H1 (cell line): ENCODE measurements around the gene HRH2. TPM values are rescaled to one million over a fixed set of nuclear protein-coding genes. Genes with fewer than 3 reads are reported as not detected.
A peak's percentile ranks its signal among the peaks of the same experiment; 100 is the strongest.

Experiments used
- CTCF ChIA-PET: fragments of 300-600 bp; sonication (Branson Sonifier 250); formaldehyde crosslinking; loops from one replicate; lab custom pipeline; 2021; ENCODE audit not compliant: partially characterized antibody; lab: Charles Lee
- POLR2A ChIA-PET: fragments of 300-600 bp; sonication (Branson Sonifier 250); formaldehyde crosslinking; loops from one replicate; lab custom pipeline; 2021; ENCODE audit warnings: inconsistent platforms; ENCODE audit not compliant: partially characterized antibody; lab: Charles Lee
- DNase-seq, 2 experiments: peaks; one replicate each; pipeline versions ENCODE4 v3.0.0 to v3.0.0-alpha.2; 2010 to 2022; ENCODE audit warnings: low spot score in 2 of 2, low read depth in 1 of 2, mixed read lengths in 1 of 2
- FAIRE-seq: peaks from 2 replicates; lab custom pipeline; 2011; peaks lifted over from hg19 to GRCh38; lab: Jason Lieb, UNC
- H2AFZ ChIP-seq: 2 replicates; pipeline ENCODE4 v1.8.1; 2012; ENCODE audit warnings: low read length, inconsistent platforms
- H2AK5ac ChIP-seq: 2 replicates; pipeline ENCODE4 v1.6.1; 2013; ENCODE audit warnings: low read depth, low read length
- H2BK120ac ChIP-seq: replicated peaks from 2 replicates; pipeline ENCODE3; 2013; ENCODE audit warnings: low read depth, low read length, inconsistent platforms
- H2BK12ac ChIP-seq: 2 replicates; pipeline ENCODE4 v1.6.1; 2013; ENCODE audit warnings: low read depth, low read length
- H2BK15ac ChIP-seq: 2 replicates; pipeline ENCODE4 v1.6.1; 2013; ENCODE audit warnings: low read length
- H2BK20ac ChIP-seq: 2 replicates; pipeline ENCODE4 v1.6.1; 2013; ENCODE audit warnings: low read length
- H2BK5ac ChIP-seq: 2 replicates; pipeline ENCODE4 v1.6.1; 2013; ENCODE audit warnings: low read depth, low read length
- H3K14ac ChIP-seq: 2 replicates; pipeline ENCODE4 v1.6.1; 2013; ENCODE audit warnings: inconsistent platforms; ENCODE audit not compliant: insufficient read length
- H3K18ac ChIP-seq: 2 replicates; pipeline ENCODE4 v1.6.1; 2013; ENCODE audit warnings: low read length; ENCODE audit errors: extremely low read depth
- H3K23ac ChIP-seq: 2 replicates; pipeline ENCODE4 v1.6.1; 2013; ENCODE audit warnings: inconsistent platforms; ENCODE audit not compliant: insufficient read length
- H3K23me2 ChIP-seq: 2 replicates; pipeline ENCODE4 v1.6.1; 2013; ENCODE audit warnings: low read depth, low read length
- H3K27ac ChIP-seq: 2 replicates; pipeline ENCODE4 v1.6.1; 2011; ENCODE audit warnings: low read depth, low read length, inconsistent platforms
- H3K27me3 ChIP-seq, 4 experiments: replicated peaks in 1 of 4; 1 replicate in 1 of 4; 2 replicates in 3 of 4; pipeline versions ENCODE4 v1.6.1 to v1.8.1; 2011 to 2013; ENCODE audit warnings: low read length in 3 of 4, mild to moderate bottlenecking in 3 of 4, inconsistent platforms in 2 of 4, mixed read lengths in 2 of 4, moderate library complexity in 1 of 4; ENCODE audit not compliant: control insufficient read depth in 3 of 4, insufficient read depth in 3 of 4; ENCODE audit errors: extremely low read depth in 1 of 4
- H3K36me3 ChIP-seq, 4 experiments: 2 replicates each; pipeline versions ENCODE4 v1.6.1 to v1.8.1; 2011 to 2013; ENCODE audit warnings: mild to moderate bottlenecking in 4 of 4, low read length in 3 of 4, moderate library complexity in 2 of 4, control low read depth in 1 of 4, inconsistent platforms in 1 of 4; ENCODE audit not compliant: insufficient read depth in 4 of 4, control insufficient read depth in 2 of 4
- H3K4ac ChIP-seq: replicated peaks from 2 replicates; pipeline ENCODE3; 2013; ENCODE audit warnings: low read length, low read depth, mixed read lengths, inconsistent platforms; ENCODE audit not compliant: insufficient read length
- H3K4me1 ChIP-seq, 4 experiments: replicated peaks in 1 of 4; 1 replicate in 1 of 4; 2 replicates in 3 of 4; pipeline versions ENCODE4 v1.6.1 to v1.8.1; 2011 to 2013; ENCODE audit warnings: low read length in 3 of 4, inconsistent platforms in 2 of 4, mixed read lengths in 1 of 4; ENCODE audit not compliant: insufficient read depth in 4 of 4, control insufficient read depth in 3 of 4
- H3K4me2 ChIP-seq, 2 experiments: 2 replicates each; pipeline versions ENCODE4 v1.6.1 to v1.8.1; 2011 to 2013; ENCODE audit warnings: low read depth in 2 of 2, low read length in 2 of 2, control low read depth in 1 of 2, inconsistent platforms in 1 of 2, mild to moderate bottlenecking in 1 of 2; ENCODE audit not compliant: insufficient read depth in 1 of 2
- H3K4me3 ChIP-seq, 4 experiments: fragments of 200-600, 300-600 bp in 1 of 4; sonication (generic), shearing (Covaris generic), sonication (Bioruptor Twin) in 1 of 4; 2 replicates each; pipeline versions ENCODE4 v1.5.1 to v1.8.1; 2011 to 2016; ENCODE audit warnings: low read length in 4 of 4, low read depth in 3 of 4, control low read depth in 2 of 4, inconsistent platforms in 2 of 4, mild to moderate bottlenecking in 2 of 4, mixed read lengths in 1 of 4, moderate library complexity in 1 of 4; ENCODE audit not compliant: insufficient read depth in 2 of 4; ENCODE audit errors: extremely low read depth in 1 of 4
- H3K56ac ChIP-seq: replicated peaks from 2 replicates; pipeline ENCODE3; 2013; ENCODE audit warnings: low read depth, mild to moderate bottlenecking, mixed read lengths, low read length, inconsistent platforms; ENCODE audit not compliant: insufficient read length
- H3K79me1 ChIP-seq: 2 replicates; pipeline ENCODE4 v1.6.1; 2013; ENCODE audit warnings: low read depth, low read length, control low read depth
- H3K79me2 ChIP-seq, 2 experiments: 2 replicates each; pipeline versions ENCODE4 v1.6.1 to v1.8.1; 2012 to 2013; ENCODE audit warnings: low read length in 2 of 2, mild to moderate bottlenecking in 2 of 2, inconsistent platforms in 1 of 2; ENCODE audit not compliant: insufficient read depth in 2 of 2, control insufficient read depth in 1 of 2
- H3K9ac ChIP-seq, 4 experiments: replicated peaks in 1 of 4; 1 replicate in 1 of 4; 2 replicates in 3 of 4; pipeline versions ENCODE4 v1.6.1 to v1.8.1; 2011 to 2013; ENCODE audit warnings: low read depth in 3 of 4, low read length in 3 of 4, control low read depth in 2 of 4, mild to moderate bottlenecking in 2 of 4, moderate library complexity in 2 of 4, inconsistent platforms in 1 of 4; ENCODE audit errors: extremely low read depth in 1 of 4
- H3K9me3 ChIP-seq, 2 experiments: 2 replicates each; pipeline versions ENCODE4 v1.6.1 to v1.8.1; 2012 to 2013; ENCODE audit warnings: mild to moderate bottlenecking in 2 of 2, moderate library complexity in 2 of 2, control low read depth in 1 of 2, inconsistent platforms in 1 of 2, low read depth in 1 of 2, low read length in 1 of 2, mixed read lengths in 1 of 2; ENCODE audit not compliant: insufficient read depth in 2 of 2
- H4K20me1 ChIP-seq, 2 experiments: replicated peaks in 1 of 2; 2 replicates each; pipeline versions ENCODE3 to v1.8.1; 2011 to 2013; ENCODE audit warnings: inconsistent platforms in 2 of 2, low read length in 2 of 2, mild to moderate bottlenecking in 1 of 2; ENCODE audit not compliant: insufficient read depth in 2 of 2, control insufficient read depth in 1 of 2
- H4K5ac ChIP-seq: 2 replicates; pipeline ENCODE4 v1.6.1; 2013; ENCODE audit warnings: low read length, low read depth, mixed read lengths, inconsistent platforms; ENCODE audit not compliant: insufficient read length
- H4K8ac ChIP-seq: 2 replicates; pipeline ENCODE4 v1.8.0; 2013; ENCODE audit warnings: mild to moderate bottlenecking, moderate library complexity, low read length, inconsistent platforms; ENCODE audit not compliant: insufficient read depth; ENCODE audit errors: extremely low read depth
- H4K91ac ChIP-seq: replicated peaks from 2 replicates; pipeline ENCODE3; 2013; ENCODE audit warnings: low read length, mixed read lengths, inconsistent platforms; ENCODE audit not compliant: insufficient read length
- CTBP2 ChIP-seq: IDR thresholded peaks from 2 replicates; pipeline ENCODE4 v1.7.0; 2011; ENCODE audit warnings: borderline replicate concordance, mild to moderate bottlenecking, moderate library complexity, mixed read lengths, low read length; ENCODE audit not compliant: insufficient read depth, insufficient read length
- EP300 ChIP-seq, 2 experiments: IDR thresholded peaks; 1 replicate in 1 of 2; 2 replicates in 1 of 2; pipeline ENCODE4 v1.6.1; 2011 to 2012; ENCODE audit warnings: low read depth in 2 of 2, low read length in 2 of 2, mild to moderate bottlenecking in 2 of 2, borderline replicate concordance in 1 of 2, inconsistent platforms in 1 of 2, moderate library complexity in 1 of 2
- EZH2 ChIP-seq: fragments of 200-600 bp; sonication (generic); IDR thresholded peaks from 2 replicates; pipeline ENCODE4 v1.7.1; 2012; ENCODE audit warnings: low read depth, mild to moderate bottlenecking, moderate library complexity, low read length, inconsistent platforms; ENCODE audit not compliant: severe bottlenecking
- JUN ChIP-seq: IDR thresholded peaks from 2 replicates; pipeline ENCODE4 v1.6.1; 2011; ENCODE audit warnings: low read depth, mild to moderate bottlenecking, improper control_type of control experiment, low read length
- JUND ChIP-seq: IDR thresholded peaks from 2 replicates; pipeline ENCODE4 v1.6.1; 2011; ENCODE audit warnings: mild to moderate bottlenecking, improper control_type of control experiment, low read length
- KDM1A ChIP-seq: fragments of 200-600, 300-600 bp; sonication (generic); IDR thresholded peaks from 2 replicates; pipeline ENCODE4 v1.7.1; 2016; ENCODE audit warnings: mild to moderate bottlenecking, low read length, borderline replicate concordance
- KDM4A ChIP-seq: IDR thresholded peaks from one replicate; pipeline ENCODE4 v1.7.1; 2012; ENCODE audit warnings: low read depth, mild to moderate bottlenecking, moderate library complexity, low read length, inconsistent platforms; ENCODE audit not compliant: severe bottlenecking
- NRF1 ChIP-seq: IDR thresholded peaks from 2 replicates; pipeline ENCODE4 v1.6.1; 2011; ENCODE audit warnings: mild to moderate bottlenecking, low read depth, low read length, improper control_type of control experiment
- POU5F1 ChIP-seq: IDR thresholded peaks from 2 replicates; pipeline ENCODE4 v1.6.1; 2011; ENCODE audit warnings: low read depth, mild to moderate bottlenecking, low read length, moderate library complexity
- RXRA ChIP-seq: IDR thresholded peaks from 2 replicates; pipeline ENCODE4 v1.6.1; 2011; ENCODE audit warnings: low read depth, mild to moderate bottlenecking, low read length, moderate library complexity; ENCODE audit not compliant: insufficient read depth
- SIX5 ChIP-seq: IDR thresholded peaks from 2 replicates; pipeline ENCODE4 v1.6.1; 2011; ENCODE audit warnings: mild to moderate bottlenecking, low read depth, low read length
- TEAD4 ChIP-seq: IDR thresholded peaks from 2 replicates; pipeline ENCODE4 v1.6.1; 2012; ENCODE audit warnings: low read depth, low read length, inconsistent platforms, mixed read lengths
- WGBS, 2 experiments: shearing (Covaris generic) in 1 of 2; methylation state at CpG; one replicate each; pipeline versions ENCODE4 v1.1.6 to v1.1.7; 2013 to 2015; ENCODE audit warnings: low lambda C conversion rate in 2 of 2, mixed read lengths in 2 of 2, inconsistent platforms in 1 of 2, low coverage in 1 of 2, missing lambda C conversion rate in 1 of 2; ENCODE audit not compliant: insufficient replicate concordance in 2 of 2, insufficient coverage in 1 of 2, insufficient read length in 1 of 2; ENCODE audit errors: extremely low coverage in 1 of 2, missing lambda C conversion rate in 1 of 2; 5-methylcytosine and 5-hydroxymethylcytosine counted together
- polyA plus RNA-seq, 7 experiments: library from polyadenylated mRNA; depleted of rRNA in 3 of 7; stranded (reverse) in 5 of 7; unstranded in 2 of 7; fragments of >200 nt in 5 of 7; fragments of 200-250 nt in 2 of 7; gene quantifications; 1 replicate in 5 of 7; 2 replicates in 1 of 7; 4 replicates in 1 of 7; pipeline versions ENCODE4 v1.2.1 to v1.2.3, GENCODE V29; 2011 to 2013; ENCODE audit warnings: missing spikeins in 2 of 7, mixed read lengths in 2 of 7
- total RNA-seq: library from RNA; stranded (reverse); fragmentation: NEBNext Ultra II Directional; extraction: Animal tissue kit (Norgen Biotek cat#: 25700); gene quantifications from 2 replicates; pipeline ENCODE4 v1.2.1, GENCODE V29; 2021

HRH2 gene
- total and polyA plus RNA-seq, 2 of the 8 experiments (the other 6 are each of a cell fraction or from before 2014, with no cell fraction given), result 7.8 to 8.1 TPM

GRCh38 chr5:175753536-175754402 is 95.9 kb downstream of the HRH2 start:
- Histone ChIP-seq H3K23me2 (no peaks in the 10 kb centered on the region), H3K79me1 (no peaks in the 10 kb centered on the region), H3K27ac (no peak overlapping the region), H3K4me3 (no peak overlapping the region), H3K9ac (no peak overlapping the region), H4K8ac (no peak overlapping the region), H3K4ac (no peak overlapping the region), H3K36me3 (no peaks in the 10 kb centered on the region), H4K20me1 (no peaks in the 10 kb centered on the region), H3K18ac (no peak overlapping the region), H2BK5ac (no peak overlapping the region), H3K56ac (no peak overlapping the region), H3K79me2 (no peaks in the 10 kb centered on the region), H3K4me1 (peaks cover 0 to 6% (median 0%) of the 10 kb centered on the region in 4 experiments; a peak in 2 of 7 replicates), H4K91ac (no peak overlapping the region), H3K23ac (no peak overlapping the region), H3K4me2 (no peak overlapping the region), H4K5ac (no peak overlapping the region), H2BK12ac (no peak overlapping the region), H2BK15ac (no peak overlapping the region), H2BK20ac (no peak overlapping the region), H3K27me3 (no peaks in the 10 kb centered on the region), H3K9me3 (no peaks in the 10 kb centered on the region), H3K14ac (no peak overlapping the region), H2BK120ac (no peak overlapping the region), H2AFZ (no peak overlapping the region), H2AK5ac (no peak overlapping the region)
- FAIRE-seq, result no peak
- ChIA-PET POLR2A (no interaction called here), CTCF (interaction anchor here (0.6 to 1.5 kb wide), 7 partner anchors 14 to 89 kb away, joined by 3 to 5 read pairs (median 4); no protein-coding TSS in a partner anchor)
- DNase-seq, result peak in 1 of 2 experiments; percentile 19
- WGBS, 2 experiments, result 91% methylated on average over 18 of the region's 19 CpGs; no CpG with 5 or more reads in 1 of the 2 experiments
- no peak for TF ChIP-seq JUND
- TF ChIP-seq SIX5, result no peak
- no peak for TF ChIP-seq EZH2
- no peak for TF ChIP-seq EP300 (IDR thresholded peaks at IDR 0.05; ENCODE audit: borderline replicate concordance in 1 of 2, low read depth in 2 of 2, low read length in 2 of 2)
- TF ChIP-seq CTBP2, result no peak
- TF ChIP-seq JUN, result no peak
- TF ChIP-seq TEAD4, result no peak
- TF ChIP-seq NRF1, result no peak
- TF ChIP-seq KDM1A, result no peak
- no peak for TF ChIP-seq KDM4A
- TF ChIP-seq POU5F1, result no peak
- no peak for TF ChIP-seq RXRA
